Measurements from ENCODE around the gene PCMTD2.
"Not testable (repeated sequence)": the region's sequence is repeated elsewhere in the genome, so short reads cannot be mapped to it uniquely, and the experiment has no call there.

PCMTD2 gene

GRCh38 chr20:64234291-64234791 is 21.2 kb upstream of the PCMTD2 start:
- DNase-seq (ENCODE audit: low read depth in 1 of 2, low spot score in 1 of 2) = no peak
- TF ChIP-seq POLR2AphosphoS5 (IDR thresholded peaks at IDR 0.05; ENCODE audit: low read depth) (no peak), SPI1 (IDR thresholded peaks at IDR 0.05; ENCODE audit: borderline replicate concordance, low read depth) (no peak), GABPA (IDR thresholded peaks at IDR 0.05; ENCODE audit: low read depth) (no peak), REST (IDR thresholded peaks at IDR 0.05; ENCODE audit: insufficient replicate concordance, low read depth) (no peak), CTCF (IDR thresholded peaks at IDR 0.05; ENCODE audit: insufficient read depth, low read length) (no peak)
- Histone ChIP-seq H3K4me3 (replicated peaks; ENCODE audit: insufficient read depth, low read length) (no peak overlapping the region), H3K27me3 (ENCODE audit: insufficient read depth, poor library complexity, severe bottlenecking) (no peaks in the 10 kb centered on the region), H3K27ac (replicated peaks) (no peak overlapping the region)

GRCh38 chr20:64234921-64235565 is 20.5 kb upstream of the PCMTD2 start:
- not testable (repeated sequence) for DNase-seq (ENCODE audit: low read depth in 1 of 2, low spot score in 1 of 2); H3K4me3 ChIP-seq (replicated peaks; ENCODE audit: insufficient read depth, low read length); H3K27ac ChIP-seq (replicated peaks); H3K27me3 ChIP-seq (ENCODE audit: insufficient read depth, poor library complexity, severe bottlenecking)

- Histone ChIP-seq H3K27ac (replicated peaks) (no peak overlapping the region), H3K4me3 (replicated peaks; ENCODE audit: insufficient read depth, low read length) (no peak overlapping the region), H3K27me3 (ENCODE audit: insufficient read depth, poor library complexity, severe bottlenecking) (no peaks in the 10 kb centered on the region)
- no peak for TF ChIP-seq CTCF (IDR thresholded peaks at IDR 0.05; ENCODE audit: insufficient read depth, low read length)
- TF ChIP-seq GABPA (IDR thresholded peaks at IDR 0.05; ENCODE audit: low read depth) = no peak
- TF ChIP-seq SPI1 (IDR thresholded peaks at IDR 0.05; ENCODE audit: borderline replicate concordance, low read depth) = no peak
- TF ChIP-seq REST (IDR thresholded peaks at IDR 0.05; ENCODE audit: insufficient replicate concordance, low read depth) = no peak
- TF ChIP-seq POLR2AphosphoS5 (IDR thresholded peaks at IDR 0.05; ENCODE audit: low read depth) = no peak
- DNase-seq (ENCODE audit: low read depth in 1 of 2, low spot score in 1 of 2) = no peak
Measured at GRCh38 chr20:64236137-64237088, 19.1 kb upstream of the PCMTD2 start.

- Histone ChIP-seq H3K27me3 (ENCODE audit: insufficient read depth, poor library complexity, severe bottlenecking) (no peaks in the 10 kb centered on the region), H3K4me3 (replicated peaks; ENCODE audit: insufficient read depth, low read length) (no peak overlapping the region), H3K27ac (replicated peaks) (no peak overlapping the region)
- TF ChIP-seq POLR2AphosphoS5 (IDR thresholded peaks at IDR 0.05; ENCODE audit: low read depth) (no peak), GABPA (IDR thresholded peaks at IDR 0.05; ENCODE audit: low read depth) (no peak), SPI1 (IDR thresholded peaks at IDR 0.05; ENCODE audit: borderline replicate concordance, low read depth) (no peak), REST (IDR thresholded peaks at IDR 0.05; ENCODE audit: insufficient replicate concordance, low read depth) (no peak), CTCF (IDR thresholded peaks at IDR 0.05; ENCODE audit: insufficient read depth, low read length) (no peak)
- no peak for DNase-seq (ENCODE audit: low read depth in 1 of 2, low spot score in 1 of 2)
Measured at GRCh38 chr20:64237316-64237715, 18.2 kb upstream of the PCMTD2 start.
